Smooth muscle cell (in vitro differentiated cells): Measurements from ENCODE around the gene FMNL2. TPM values are rescaled to one million over a fixed set of nuclear protein-coding genes. Genes with fewer than 3 reads are reported as not detected.
A peak's percentile ranks its signal among the peaks of the same experiment; 100 is the strongest.

Source experiments
- DNase-seq: peaks from one replicate; lab custom pipeline; 2025; ENCODE audit not compliant: unreplicated experiment; lab: John Stamatoyannopoulos, UW
- H2AFZ ChIP-seq: fragments of 200-600 bp; sonication (generic); 2 replicates; pipeline ENCODE4 v1.6.0; 2016; ENCODE audit warnings: antibody characterized with exemption, low read depth, mild to moderate bottlenecking
- H3F3A ChIP-seq: fragments of 200-600 bp; sonication (generic); 2 replicates; pipeline ENCODE4 v1.6.0; 2017; ENCODE audit warnings: antibody characterized with exemption, low read depth
- H3K27ac ChIP-seq: fragments of 200-600 bp; sonication (generic); 2 replicates; pipeline ENCODE4 v1.5.1; 2016; ENCODE audit warnings: low read depth, mild to moderate bottlenecking
- H3K27me3 ChIP-seq: fragments of 200-600 bp; sonication (generic); 2 replicates; pipeline ENCODE4 v1.6.1; 2016; ENCODE audit warnings: low read depth, mild to moderate bottlenecking
- H3K36me3 ChIP-seq: fragments of 200-600 bp; sonication (generic); 2 replicates; pipeline ENCODE4 v1.5.1; 2016; ENCODE audit warnings: low read depth
- H3K4me1 ChIP-seq: fragments of 200-600 bp; sonication (generic); 2 replicates; pipeline ENCODE4 v1.5.1; 2016; ENCODE audit warnings: low read depth
- H3K4me2 ChIP-seq: fragments of 200-600 bp; sonication (generic); 2 replicates; pipeline ENCODE4 v1.6.0; 2016; ENCODE audit warnings: mild to moderate bottlenecking
- H3K4me3 ChIP-seq: fragments of 200-600 bp; sonication (generic); 2 replicates; pipeline ENCODE4 v1.5.1; 2016; ENCODE audit warnings: mild to moderate bottlenecking
- H3K79me2 ChIP-seq: fragments of 200-600 bp; sonication (generic); 2 replicates; pipeline ENCODE4 v1.6.0; 2016; ENCODE audit warnings: low read depth, mild to moderate bottlenecking
- H3K9ac ChIP-seq: fragments of 200-600 bp; sonication (generic); 2 replicates; pipeline ENCODE4 v1.6.0; 2016; ENCODE audit warnings: low read depth
- H3K9me3 ChIP-seq: fragments of 200-600 bp; sonication (generic); replicated peaks from 2 replicates; pipeline ENCODE4 v1.5.1; 2016; ENCODE audit warnings: low read depth
- H4K20me1 ChIP-seq: fragments of 200-600 bp; sonication (generic); 2 replicates; pipeline ENCODE4 v1.6.0; 2016; ENCODE audit warnings: low read depth
- CTCF ChIP-seq: fragments of 200-600 bp; sonication (generic); IDR thresholded peaks from 2 replicates; pipeline ENCODE4 v1.5.1; 2017; ENCODE audit warnings: borderline replicate concordance, mild to moderate bottlenecking, antibody characterized with exemption; ENCODE audit not compliant: insufficient read depth, poor library complexity, severe bottlenecking
- WGBS: methylation state at CpG from one replicate; pipeline ENCODE4 v1.1.7; 2016; ENCODE audit warnings: low lambda C conversion rate; 5-methylcytosine and 5-hydroxymethylcytosine counted together
- polyA plus RNA-seq: library from polyadenylated mRNA; unstranded; fragments of >200 nt; fragmentation: Nextera tagmentation; extraction: Ambion mirVana; gene quantifications from 2 replicates; pipeline ENCODE4 v1.2.1, GENCODE V29; 2016
- total RNA-seq: library from RNA; depleted of rRNA; stranded (reverse); fragments of >200 nt; gene quantifications from 2 replicates; pipeline ENCODE4 v1.2.3, GENCODE V29; 2014

FMNL2 gene
- total and polyA plus RNA-seq, 2 experiments from 2014 or later = 7.4 to 37.3 TPM

- Histone ChIP-seq H3K79me2 (peaks cover 92% of the 10 kb centered on the region), H3F3A (no peaks in the 10 kb centered on the region), H3K4me2 (no peak overlapping the region), H3K9me3 (no peaks in the 10 kb centered on the region), H3K36me3 (no peaks in the 10 kb centered on the region), H3K27me3 (no peaks in the 10 kb centered on the region), H4K20me1 (peaks cover 37% of the 10 kb centered on the region), H3K27ac (no peak overlapping the region), H3K4me3 (no peak overlapping the region), H2AFZ (no peak overlapping the region), H3K4me1 (peaks cover 59% of the 10 kb centered on the region), H3K9ac (no peak overlapping the region)
- TF ChIP-seq CTCF = no peak
- no peak for DNase-seq
- 97% methylated on average over 5 of the region's 5 CpGs for WGBS
Measured at GRCh38 chr2:152437276-152438108, 102.5 kb downstream of the FMNL2 start.

- Histone ChIP-seq H3K4me2 (peak overlapping the region; percentile 68), H3K4me1 (peaks cover 36% of the 10 kb centered on the region), H3F3A (peaks cover 2% of the 10 kb centered on the region), H3K79me2 (peaks cover 90% of the 10 kb centered on the region), H3K27me3 (no peaks in the 10 kb centered on the region), H3K27ac (peak overlapping the region; percentile 71), H4K20me1 (peaks cover 36% of the 10 kb centered on the region), H3K36me3 (no peaks in the 10 kb centered on the region), H3K9me3 (no peaks in the 10 kb centered on the region), H2AFZ (no peak overlapping the region), H3K4me3 (no peak overlapping the region), H3K9ac (peak overlapping the region; percentile 27)
- TF ChIP-seq CTCF = no peak
- WGBS = 29% methylated on average over 4 of the region's 4 CpGs
- DNase-seq = no peak
Measured at GRCh38 chr2:152440049-152440448, 105.1 kb downstream of the FMNL2 start.

- Histone ChIP-seq H3K27ac (peak overlapping the region; percentile 71), H3K9ac (peak overlapping the region; percentile 27), H3K4me2 (peak overlapping the region; percentile 68), H3K36me3 (no peaks in the 10 kb centered on the region), H3K9me3 (no peaks in the 10 kb centered on the region), H3F3A (peaks cover 6% of the 10 kb centered on the region), H3K4me3 (no peak overlapping the region), H3K79me2 (peaks cover 87% of the 10 kb centered on the region), H3K27me3 (no peaks in the 10 kb centered on the region), H2AFZ (no peak overlapping the region), H3K4me1 (peaks cover 38% of the 10 kb centered on the region), H4K20me1 (peaks cover 40% of the 10 kb centered on the region)
- no peak for TF ChIP-seq CTCF
- no peak for DNase-seq
- WGBS = 52% methylated on average over 3 of the region's 3 CpGs
Measured at GRCh38 chr2:152440460-152440859, 105.5 kb downstream of the FMNL2 start.
